HG03378 (cell line): ENCODE data around the gene FKBP2.

Experiments used
- ATAC-seq: cut with Tn5 transposase; IDR thresholded peaks from one replicate; pipeline ENCODE4 v1.9.1; 2021; ENCODE audit warnings: mild to moderate bottlenecking, moderate library complexity; ENCODE audit not compliant: unreplicated experiment

FKBP2 gene

DNA sequence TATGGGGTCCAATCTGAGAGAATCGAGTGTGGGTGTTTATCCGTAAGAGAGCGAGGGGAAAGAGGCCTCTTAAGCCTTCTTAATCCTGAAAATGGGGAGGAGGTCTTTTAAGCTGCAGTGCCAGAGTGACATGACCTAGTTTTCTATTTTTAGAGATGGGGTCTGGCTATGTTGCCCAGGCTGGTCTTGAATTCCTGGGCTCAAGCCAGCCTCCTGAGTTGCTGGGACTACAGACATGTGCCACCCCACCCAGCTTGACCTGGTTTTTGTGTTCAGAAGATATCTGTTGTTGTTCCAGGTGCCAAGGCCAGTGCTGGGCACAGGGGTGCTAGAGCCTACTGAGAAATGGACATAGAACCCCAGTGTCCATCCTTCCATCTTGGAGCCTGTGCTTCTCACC lies 42.2 kb downstream of the FKBP2 start:
- ATAC-seq: no peak

DNA sequence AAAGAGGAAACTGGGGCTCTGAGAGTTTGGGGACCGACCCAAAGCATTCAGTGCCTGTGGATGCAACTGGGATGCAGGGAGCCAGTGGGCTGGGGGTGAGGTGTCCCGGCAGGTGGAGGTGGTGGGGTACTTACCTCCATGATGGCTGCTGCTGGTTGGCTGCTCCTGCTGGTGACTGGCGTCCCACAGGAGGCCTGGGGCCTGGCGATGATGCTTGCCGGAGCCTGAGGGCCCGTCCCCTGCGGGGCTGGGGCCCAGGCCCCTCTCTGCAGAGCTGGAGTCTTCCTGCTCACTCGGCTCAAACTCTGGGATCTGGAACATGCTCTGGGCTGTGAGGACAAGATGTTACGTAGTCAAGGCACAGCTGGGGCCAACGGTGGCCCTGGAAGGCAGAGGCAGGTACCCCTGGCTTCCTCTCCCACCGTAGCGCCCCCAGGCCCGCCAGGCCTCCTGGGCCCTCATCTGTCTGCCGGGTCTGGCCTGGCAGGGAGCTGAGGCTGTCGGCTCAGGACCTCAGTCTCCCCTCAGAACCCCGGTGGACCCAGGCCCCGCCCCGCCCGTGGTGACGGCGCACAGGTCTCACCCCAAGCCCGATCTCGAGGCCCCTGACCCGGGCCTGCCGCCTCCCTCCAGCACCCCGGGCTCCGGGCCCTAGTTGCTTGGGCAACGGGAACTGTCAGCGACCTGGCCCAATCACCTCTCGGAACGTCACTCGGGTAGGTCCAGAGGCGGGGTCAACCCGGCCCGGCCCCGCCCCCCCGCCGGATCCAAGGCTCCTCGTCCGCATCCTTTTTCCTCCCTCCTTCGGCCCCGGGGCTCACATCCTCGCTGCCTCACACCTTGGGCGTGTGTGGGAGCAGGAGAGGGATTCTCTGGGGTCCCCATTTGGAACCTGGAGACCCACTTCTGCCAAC lies 43.4 kb downstream of the FKBP2 start, which contains the start of gene BAD:
Gene BAD (minus strand): TSS at position 618 of the 914 bp plus-strand sequence. CDS start 297 bp downstream, at position 321.
- ATAC-seq: peak; percentile 53

DNA sequence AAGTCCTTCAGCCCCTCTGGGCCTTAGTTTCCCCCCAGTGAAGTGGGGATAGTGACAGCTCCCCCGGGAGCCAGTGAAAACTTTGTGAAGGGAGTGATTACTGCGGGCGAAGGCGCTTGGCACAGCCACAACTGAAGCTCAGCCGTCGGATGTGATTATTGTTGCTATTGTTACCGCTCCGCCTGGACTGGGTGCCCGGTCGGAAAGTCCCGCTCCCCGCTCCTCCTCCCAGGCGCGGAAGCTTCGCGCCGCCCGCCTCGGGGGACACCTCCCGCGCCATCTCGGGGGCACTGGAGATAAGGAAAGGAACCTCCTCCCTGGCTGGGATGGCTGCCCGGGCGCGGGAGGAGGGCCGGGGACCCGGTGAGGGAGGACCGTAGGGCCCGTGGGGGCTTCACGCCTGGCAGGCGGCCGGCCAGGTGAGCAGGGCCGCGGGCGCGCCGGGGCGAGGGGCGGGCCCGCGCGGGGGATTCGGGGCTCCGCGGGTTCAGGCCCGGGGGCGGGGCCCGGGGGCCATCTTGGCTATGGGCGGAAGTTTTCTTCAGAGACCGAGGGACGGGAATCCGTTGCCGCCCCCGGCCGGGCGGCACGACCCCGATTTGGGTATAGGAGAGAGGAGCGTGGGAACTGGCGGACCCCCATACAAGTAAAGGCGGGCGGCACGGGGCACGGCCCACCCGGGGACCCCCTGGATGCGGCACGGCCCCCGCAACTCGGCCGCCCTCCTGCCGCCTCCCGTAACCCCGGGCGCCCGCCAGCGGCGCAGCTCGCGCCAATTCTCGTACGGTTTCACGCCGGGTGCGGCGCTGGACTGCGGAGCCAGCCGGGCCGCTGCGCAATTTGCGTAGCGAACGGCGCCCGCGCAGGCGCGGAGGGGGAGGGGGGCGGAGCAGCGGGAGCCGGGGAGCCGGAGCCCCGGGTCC lies 44.3 kb downstream of the FKBP2 start, which contains the start of gene GPR137:
Gene GPR137 (plus strand): TSS at position 887 of the 923 bp plus-strand sequence. CDS start 677 bp downstream, outside the sequence.
- peak; percentile 48 for ATAC-seq

DNA sequence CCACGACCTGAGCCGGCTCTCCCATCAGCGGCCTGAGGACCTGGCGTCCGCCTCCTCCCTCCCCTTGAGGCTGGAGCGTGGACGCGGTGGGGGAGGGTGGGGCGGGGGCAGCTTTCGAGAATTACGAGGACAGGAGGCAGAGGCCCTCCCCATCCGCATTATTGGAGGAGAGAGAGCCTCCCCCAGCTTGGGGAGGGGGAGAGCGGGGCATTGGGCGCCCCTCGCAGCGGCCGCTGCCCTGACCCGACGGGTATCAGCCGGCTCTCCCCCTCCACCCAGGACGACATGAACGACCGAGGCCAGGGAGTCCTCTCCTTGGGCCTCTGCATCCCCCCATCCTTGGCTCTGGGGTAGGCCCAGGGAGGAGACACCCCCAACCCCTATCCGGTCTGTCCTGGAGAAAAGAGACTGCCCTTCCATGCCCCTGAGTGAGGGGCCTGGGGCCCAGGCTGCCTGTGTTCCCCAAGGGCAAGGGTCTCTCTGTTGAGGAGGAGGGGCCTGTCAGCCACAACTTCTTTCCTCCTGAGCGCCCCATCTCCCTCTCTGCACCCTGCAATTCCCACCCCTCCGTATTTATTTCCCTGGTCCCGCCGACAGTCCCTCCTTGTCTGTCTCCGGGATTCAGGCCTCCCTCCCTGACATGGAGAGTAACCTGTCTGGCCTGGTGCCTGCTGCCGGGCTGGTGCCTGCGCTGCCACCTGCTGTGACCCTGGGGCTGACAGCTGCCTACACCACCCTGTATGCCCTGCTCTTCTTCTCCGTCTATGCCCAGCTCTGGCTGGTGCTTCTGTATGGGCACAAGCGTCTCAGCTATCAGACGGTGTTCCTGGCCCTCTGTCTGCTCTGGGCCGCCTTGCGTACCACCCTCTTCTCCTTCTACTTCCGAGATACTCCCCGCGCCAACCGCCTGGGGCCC lies 45.2 kb downstream of the FKBP2 start:
- no peak for ATAC-seq

DNA sequence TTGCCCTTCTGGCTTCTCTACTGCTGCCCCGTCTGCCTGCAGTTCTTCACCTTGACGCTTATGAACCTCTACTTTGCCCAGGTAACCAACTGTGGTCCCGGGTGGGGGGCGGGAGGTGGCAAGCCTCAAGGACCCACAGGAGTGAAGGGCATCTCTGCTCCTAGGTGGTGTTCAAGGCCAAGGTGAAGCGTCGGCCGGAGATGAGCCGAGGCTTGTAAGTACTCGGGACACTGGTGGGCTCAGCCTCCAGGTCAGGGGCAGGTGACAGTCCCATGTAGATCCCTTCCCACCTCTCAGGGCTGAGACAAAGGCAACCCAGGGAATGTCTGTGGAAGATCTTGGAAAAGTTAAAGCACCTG lies 45.9 kb downstream of the FKBP2 start:
- ATAC-seq: no peak

- ATAC-seq: no peak
Measured at GRCh38 chr11:64287676-64288352, 46.9 kb downstream of the FKBP2 start.

- ATAC-seq: no peak
Measured at GRCh38 chr11:64288353-64288750, 47.5 kb downstream of the FKBP2 start.

DNA sequence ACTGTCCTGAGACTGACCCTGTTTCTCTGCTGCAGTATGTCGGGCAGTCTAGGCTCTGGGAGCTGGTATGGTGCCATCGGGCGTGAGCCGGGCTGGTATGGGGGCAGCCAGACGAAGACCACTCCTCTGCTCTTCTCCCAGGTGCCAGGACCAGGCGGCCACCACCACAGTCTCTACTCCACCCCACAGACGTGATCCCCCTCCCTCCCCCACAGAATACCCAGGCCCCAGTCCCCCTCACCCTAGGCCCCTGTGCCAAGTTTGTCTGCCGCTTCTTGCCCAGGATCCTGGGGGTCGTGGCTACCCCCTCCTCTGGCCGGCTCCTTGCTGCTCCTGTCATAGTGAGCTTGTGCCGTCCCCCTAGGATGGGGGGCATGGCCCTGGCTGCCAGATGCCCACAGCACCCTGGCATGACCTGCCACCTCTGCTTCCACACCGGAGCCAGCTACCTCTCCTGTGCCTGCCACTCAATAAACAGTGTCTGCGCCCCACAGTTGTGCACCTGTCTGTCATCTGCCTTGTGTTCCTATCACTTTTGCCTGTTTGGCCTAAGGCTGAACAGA lies 48.2 kb downstream of the FKBP2 start:
- no peak for ATAC-seq

GRCh38 chr11:64290352-64291261 lies 49.7 kb downstream of the FKBP2 start:
- ATAC-seq: no peak

GRCh38 chr11:64291262-64291751 lies 50.4 kb downstream of the FKBP2 start, which contains the start of gene KCNK4:
Gene KCNK4, plus strand, starts transcription at chr11:64291302. Its CDS starts 1,717 bp downstream, at chr11:64293019.
- no peak for ATAC-seq

DNA sequence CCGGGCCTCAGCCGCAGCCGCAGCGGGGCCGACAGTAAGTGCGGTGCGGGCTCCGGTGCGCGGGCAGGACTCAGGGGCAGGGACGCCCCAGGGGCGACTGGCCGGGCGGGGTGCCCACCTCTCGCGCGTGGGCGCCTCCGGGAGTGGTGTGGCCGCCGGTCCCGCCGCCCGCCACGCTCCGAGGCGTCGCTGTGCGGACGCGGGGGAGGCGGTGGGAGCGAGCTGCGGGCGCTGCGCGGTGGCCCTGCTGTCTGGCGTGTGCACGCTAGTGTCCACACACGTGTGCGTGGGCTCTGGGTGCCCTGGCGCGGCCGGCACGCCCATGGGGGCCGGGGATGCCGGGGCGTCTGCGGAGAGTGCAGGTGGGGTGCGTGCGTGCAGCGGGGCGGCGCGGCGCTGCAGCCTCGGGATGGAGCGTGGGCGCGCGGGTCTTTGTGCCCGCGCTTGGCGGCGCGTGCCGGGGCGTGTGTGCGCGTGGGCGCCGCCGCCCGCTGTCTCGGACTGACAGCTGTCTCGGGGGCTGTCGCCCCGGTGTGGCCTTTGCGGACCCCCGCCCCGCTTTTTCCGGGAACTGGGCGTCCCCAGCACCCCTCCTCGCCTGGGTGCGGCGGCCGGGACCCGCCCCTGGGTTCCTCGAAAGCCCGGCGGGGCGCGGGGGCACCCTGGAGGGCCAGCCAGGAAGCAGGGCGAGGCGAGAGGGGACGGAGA lies 51.0 kb downstream of the FKBP2 start:
- no peak for ATAC-seq

GRCh38 chr11:64292460-64293254 lies 51.8 kb downstream of the FKBP2 start:
- no peak for ATAC-seq
